ENCODE data around the gene CST9. TPM values are rescaled to one million over a fixed set of nuclear protein-coding genes. Genes with fewer than 3 reads are reported as not detected.

Gene CST9
- total RNA-seq, 1 donor: not detected

DNA sequence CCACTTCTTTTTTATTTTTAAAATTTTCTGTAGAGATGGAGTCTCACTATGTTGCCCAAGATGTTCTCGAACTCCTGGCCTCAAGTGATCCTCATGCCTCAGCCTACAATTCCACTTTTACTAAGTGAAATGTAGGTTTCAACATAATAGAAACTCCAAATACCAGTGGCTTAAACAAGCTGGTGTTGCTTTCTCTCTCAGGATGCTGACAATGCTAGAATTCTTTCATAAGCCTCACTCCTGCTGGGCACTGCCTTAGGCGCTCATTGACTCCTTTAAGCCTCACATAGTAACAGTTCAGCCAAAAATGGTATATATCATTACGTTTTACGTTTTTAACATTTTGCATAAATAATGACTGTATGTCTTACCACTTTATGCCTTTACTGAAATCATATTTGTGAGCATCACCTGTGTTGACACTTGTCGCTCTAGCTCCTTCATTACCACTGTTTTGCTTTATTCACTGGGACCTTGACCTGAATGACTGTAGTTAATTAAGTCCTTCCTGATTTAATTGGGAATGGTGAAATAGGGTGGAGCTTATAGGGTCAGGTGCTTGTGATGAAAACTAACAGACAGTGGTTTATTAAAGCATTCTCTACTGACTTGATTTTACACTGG, 3.9 kb upstream of the CST9 start:
- DNase-seq (ENCODE audit: low read depth): no peak
- no peak overlapping the region for H3K4me3 ChIP-seq (ENCODE audit: low read depth, low read length)
- TF ChIP-seq, protein P1, sequence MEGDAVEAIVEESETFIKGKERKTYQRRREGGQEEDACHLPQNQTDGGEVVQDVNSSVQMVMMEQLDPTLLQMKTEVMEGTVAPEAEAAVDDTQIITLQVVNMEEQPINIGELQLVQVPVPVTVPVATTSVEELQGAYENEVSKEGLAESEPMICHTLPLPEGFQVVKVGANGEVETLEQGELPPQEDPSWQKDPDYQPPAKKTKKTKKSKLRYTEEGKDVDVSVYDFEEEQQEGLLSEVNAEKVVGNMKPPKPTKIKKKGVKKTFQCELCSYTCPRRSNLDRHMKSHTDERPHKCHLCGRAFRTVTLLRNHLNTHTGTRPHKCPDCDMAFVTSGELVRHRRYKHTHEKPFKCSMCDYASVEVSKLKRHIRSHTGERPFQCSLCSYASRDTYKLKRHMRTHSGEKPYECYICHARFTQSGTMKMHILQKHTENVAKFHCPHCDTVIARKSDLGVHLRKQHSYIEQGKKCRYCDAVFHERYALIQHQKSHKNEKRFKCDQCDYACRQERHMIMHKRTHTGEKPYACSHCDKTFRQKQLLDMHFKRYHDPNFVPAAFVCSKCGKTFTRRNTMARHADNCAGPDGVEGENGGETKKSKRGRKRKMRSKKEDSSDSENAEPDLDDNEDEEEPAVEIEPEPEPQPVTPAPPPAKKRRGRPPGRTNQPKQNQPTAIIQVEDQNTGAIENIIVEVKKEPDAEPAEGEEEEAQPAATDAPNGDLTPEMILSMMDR (IDR thresholded peaks at IDR 0.05; ENCODE audit: insufficient read depth, low read depth, low read length): no peak

DNA sequence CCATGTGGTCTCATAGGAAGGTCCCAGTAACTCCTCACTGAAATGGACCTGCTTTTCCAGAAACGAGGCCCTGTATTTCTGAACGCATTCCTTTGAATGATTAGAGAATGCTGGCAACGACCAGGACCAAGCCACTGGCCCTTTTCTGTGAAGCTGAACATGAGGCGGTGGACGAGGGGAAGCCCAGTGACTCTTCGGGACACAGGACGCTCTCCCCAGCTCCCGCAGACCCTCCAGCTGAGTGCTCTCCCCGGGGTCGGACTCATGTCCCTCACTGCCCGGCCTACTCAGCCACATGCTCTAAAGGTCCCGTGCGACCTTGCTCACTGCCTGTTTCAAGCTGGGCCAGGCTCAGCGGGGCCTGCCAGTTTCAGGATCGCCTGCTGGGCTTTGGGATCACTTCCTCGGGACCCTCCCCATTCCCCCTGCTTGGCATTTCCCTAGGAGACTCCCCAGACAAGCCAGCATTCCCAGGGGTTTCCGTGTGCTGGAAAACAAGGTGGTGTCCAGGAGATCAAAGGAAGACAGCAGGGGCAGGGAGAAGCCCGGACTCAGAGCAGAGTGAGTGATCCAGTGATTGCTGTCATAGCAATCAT, 2.6 kb upstream of the CST9 start:
- DNase-seq (ENCODE audit: low read depth): no peak
- TF ChIP-seq, protein P1 (IDR thresholded peaks at IDR 0.05; ENCODE audit: insufficient read depth, low read depth, low read length): no peak
- no peak overlapping the region for H3K4me3 ChIP-seq (ENCODE audit: low read depth, low read length)

DNA sequence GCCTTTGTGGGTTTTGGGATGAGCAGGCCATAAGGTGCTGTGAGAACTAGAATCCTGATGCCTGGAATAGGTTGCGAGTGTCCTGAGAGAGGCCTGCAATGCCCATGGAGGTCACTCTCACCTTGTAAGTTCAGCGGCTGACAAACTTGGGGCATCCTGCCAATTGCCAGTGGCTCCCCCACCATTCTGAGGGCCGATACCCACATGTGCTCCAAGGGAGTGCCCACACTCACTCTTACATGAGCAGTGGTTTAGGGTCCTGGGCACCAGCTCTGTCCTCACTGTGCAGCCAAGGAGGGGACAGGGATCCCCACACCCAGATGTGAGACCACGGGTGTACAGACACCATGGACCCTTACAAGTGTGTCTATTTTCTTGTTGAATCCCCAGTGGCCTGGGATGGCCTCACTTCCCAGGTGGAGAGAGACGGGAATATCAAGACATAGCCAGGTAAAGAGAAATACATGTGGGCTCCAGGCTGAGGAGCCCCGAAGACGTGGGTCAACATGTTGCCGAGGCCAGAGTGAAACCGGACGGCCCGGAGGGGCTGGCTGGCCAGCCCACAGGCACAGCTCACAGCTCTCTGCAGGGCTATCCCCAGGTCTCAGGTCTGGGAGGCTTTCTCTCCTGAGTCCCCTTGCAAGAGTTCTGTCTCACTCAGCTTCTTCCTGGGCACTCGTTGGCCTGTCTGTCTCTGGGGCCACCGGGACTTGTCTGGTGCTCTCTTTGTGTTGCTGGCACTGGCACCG, 2.0 kb upstream of the CST9 start:
- no peak for DNase-seq (ENCODE audit: low read depth)
- H3K4me3 ChIP-seq (ENCODE audit: low read depth, low read length): no peak overlapping the region
- TF ChIP-seq, protein P1 (IDR thresholded peaks at IDR 0.05; ENCODE audit: insufficient read depth, low read depth, low read length): no peak

DNA sequence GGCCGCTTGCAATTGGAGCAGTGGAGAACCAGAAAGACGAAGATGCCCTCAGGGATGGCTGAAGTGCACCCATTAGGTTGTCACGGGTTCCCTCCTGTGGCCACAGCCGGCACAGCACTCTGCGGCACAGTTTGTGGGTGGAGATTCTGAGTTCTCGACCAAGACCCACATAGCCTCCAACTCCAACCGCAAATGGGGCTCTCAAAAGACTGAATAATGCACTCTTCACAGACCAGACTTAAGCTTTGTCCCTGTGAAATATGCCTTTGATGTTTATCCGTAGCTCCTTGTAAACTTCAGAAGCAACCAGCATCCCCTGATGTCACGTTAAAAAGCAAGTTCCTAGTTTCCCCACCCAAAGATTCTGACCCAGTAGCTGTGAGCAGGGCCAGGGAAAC, 934 bp upstream of the CST9 start:
- no peak overlapping the region for H3K4me3 ChIP-seq (ENCODE audit: low read depth, low read length)
- peak; percentile 74 for DNase-seq (ENCODE audit: low read depth)
- TF ChIP-seq, protein P1 (IDR thresholded peaks at IDR 0.05; ENCODE audit: insufficient read depth, low read depth, low read length): peak; percentile 96

DNA sequence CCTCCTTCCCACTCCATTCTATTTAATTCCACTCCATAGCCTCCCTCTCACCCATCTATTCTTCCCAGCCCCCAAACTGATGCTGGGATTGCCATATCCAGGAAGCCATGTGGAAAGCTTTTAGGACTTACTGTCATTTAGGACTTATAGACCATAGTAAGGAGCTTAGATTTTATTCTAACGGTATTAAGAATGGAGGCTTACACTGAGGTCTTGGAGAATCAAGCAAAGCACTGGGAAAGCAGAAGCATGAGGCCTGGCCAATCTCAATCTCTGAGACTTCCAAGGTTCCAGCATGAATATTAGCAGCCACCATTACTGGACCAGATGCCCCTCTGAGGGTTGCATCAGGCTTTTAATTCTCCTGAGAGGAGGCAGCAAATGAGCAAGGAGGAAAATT, 1.4 kb downstream of the CST9 start:
- DNase-seq (ENCODE audit: low read depth): no peak
- H3K4me3 ChIP-seq (ENCODE audit: low read depth, low read length): no peak overlapping the region
- TF ChIP-seq, protein P1 (IDR thresholded peaks at IDR 0.05; ENCODE audit: insufficient read depth, low read depth, low read length): no peak

DNA sequence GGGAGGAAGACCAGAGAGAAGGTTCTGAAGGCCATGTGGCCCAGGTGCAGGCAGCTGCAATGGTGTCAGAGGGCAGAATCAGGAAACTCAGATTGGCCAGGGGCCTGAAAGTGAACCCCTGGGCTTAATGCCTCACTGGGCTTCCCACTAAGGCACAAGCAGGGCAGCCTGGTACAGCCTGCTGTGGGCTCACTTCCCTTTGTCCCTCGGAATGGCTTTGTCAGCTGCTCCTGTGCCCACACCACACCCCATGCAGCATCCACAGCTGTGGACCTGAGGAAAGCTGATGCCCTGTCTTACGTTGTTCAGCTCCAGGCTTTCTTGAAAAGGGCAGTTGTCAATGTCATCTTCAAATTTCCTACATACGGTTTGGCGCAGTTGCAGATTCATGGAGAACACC, 2.4 kb downstream of the CST9 start:
- TF ChIP-seq, protein P1 (IDR thresholded peaks at IDR 0.05; ENCODE audit: insufficient read depth, low read depth, low read length): no peak
- H3K4me3 ChIP-seq (ENCODE audit: low read depth, low read length): no peak overlapping the region
- no peak for DNase-seq (ENCODE audit: low read depth)
